ENCODE results near the gene TXNDC17. TPM values are rescaled to one million over a fixed set of nuclear protein-coding genes. Genes with fewer than 3 reads are reported as not detected.

The TXNDC17 gene
- total RNA-seq, result 204 and 314 TPM in 2 replicates

GRCh38 chr17:6640536-6641246 is at the start of gene TXNDC17, which contains the start of gene KIAA0753:
TSS of gene TXNDC17 (plus strand) at chr17:6641060. CDS start at chr17:6641083, 23 bp downstream.
TSS of gene KIAA0753 (minus strand) at chr17:6640711. CDS start at chr17:6635103, 5,608 bp downstream.

DNA sequence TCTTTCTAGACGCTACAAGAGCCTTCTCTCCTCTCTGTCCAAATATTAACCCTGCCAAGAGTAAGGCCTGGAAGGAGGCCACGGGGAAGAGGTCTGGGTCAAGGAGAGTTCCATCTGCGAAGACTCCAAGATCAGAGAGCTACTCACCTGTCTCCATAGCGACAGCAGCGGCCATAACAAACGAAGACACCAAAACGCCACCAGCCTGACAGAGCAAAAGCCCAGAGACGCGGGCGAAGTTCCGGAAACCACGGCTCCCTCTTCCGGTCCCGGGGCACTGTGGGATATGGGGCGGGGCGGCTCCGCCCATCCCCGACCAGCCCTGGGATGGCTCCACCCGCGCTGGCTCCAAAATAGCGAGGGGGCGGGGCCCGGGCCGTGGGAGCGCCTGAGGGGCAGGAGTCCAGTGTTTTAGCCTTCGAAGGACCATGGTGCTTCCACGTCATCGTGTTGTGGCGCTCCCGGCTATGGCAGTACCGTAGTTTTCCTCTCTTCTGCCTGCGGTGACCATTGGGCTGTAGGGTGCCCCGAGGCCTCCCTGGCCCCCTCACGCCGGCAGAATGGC is 10.6 kb downstream of the TXNDC17 start, which contains the start of the genes C17orf100 and MED31:
Gene C17orf100, plus strand, starts transcription at position 409 of the 565 bp plus-strand sequence. Its CDS starts 152 bp downstream, at position 561.
Gene MED31, minus strand, starts transcription at position 252 of the 565 bp plus-strand sequence. Its CDS starts 77 bp downstream, at position 175.

Other genes starting within 250 kb of the TXNDC17 start
- not detected in 2 replicates for gene AIPL1, start 205.9 kb upstream of the TXNDC17 start, total RNA-seq
- 67.5 and 81.5 TPM in 2 replicates for gene PIMREG, start 196.6 kb upstream of the TXNDC17 start, total RNA-seq
- gene PITPNM3, start 84.5 kb upstream of the TXNDC17 start, total RNA-seq, result 0.59 and 0.67 TPM in 2 replicates
- 8.4 and 8.8 TPM in 2 replicates for gene KIAA0753, start 349 bp upstream of the TXNDC17 start, total RNA-seq
- 8.6 and 14.1 TPM in 2 replicates for gene MED31, start 10.5 kb downstream of the TXNDC17 start, total RNA-seq
- 1.2 and 1.3 TPM in 2 replicates for gene C17orf100, start 10.7 kb downstream of the TXNDC17 start, total RNA-seq
- not detected in 2 replicates for gene SLC13A5, start 72.3 kb downstream of the TXNDC17 start, total RNA-seq
- 0.59 and 1.5 TPM in 2 replicates for gene XAF1, start 115.0 kb downstream of the TXNDC17 start, total RNA-seq
- gene FBXO39, start 135.2 kb downstream of the TXNDC17 start, total RNA-seq, result under 0.01 and 0.34 TPM in 2 replicates
- not detected in 2 replicates for gene TEKT1, start 190.7 kb downstream of the TXNDC17 start, total RNA-seq